Pulmonary artery endothelial cell (primary cell): Measurements from ENCODE around the gene RASGRP4. TPM values are rescaled to one million over a fixed set of nuclear protein-coding genes. Genes with fewer than 3 reads are reported as not detected.

Experiments
- DNase-seq: peaks from one replicate; pipeline ENCODE4 v3.0.0-alpha.2; 2011; ENCODE audit warnings: low read depth, low spot score
- total RNA-seq: library from RNA; depleted of rRNA; stranded (reverse); fragments of >200 nt; gene quantifications from 2 replicates; pipeline ENCODE4 v1.2.3, GENCODE V29; 2014

Gene RASGRP4
- total RNA-seq, 1 donor from 2014 or later, result not detected

DNA sequence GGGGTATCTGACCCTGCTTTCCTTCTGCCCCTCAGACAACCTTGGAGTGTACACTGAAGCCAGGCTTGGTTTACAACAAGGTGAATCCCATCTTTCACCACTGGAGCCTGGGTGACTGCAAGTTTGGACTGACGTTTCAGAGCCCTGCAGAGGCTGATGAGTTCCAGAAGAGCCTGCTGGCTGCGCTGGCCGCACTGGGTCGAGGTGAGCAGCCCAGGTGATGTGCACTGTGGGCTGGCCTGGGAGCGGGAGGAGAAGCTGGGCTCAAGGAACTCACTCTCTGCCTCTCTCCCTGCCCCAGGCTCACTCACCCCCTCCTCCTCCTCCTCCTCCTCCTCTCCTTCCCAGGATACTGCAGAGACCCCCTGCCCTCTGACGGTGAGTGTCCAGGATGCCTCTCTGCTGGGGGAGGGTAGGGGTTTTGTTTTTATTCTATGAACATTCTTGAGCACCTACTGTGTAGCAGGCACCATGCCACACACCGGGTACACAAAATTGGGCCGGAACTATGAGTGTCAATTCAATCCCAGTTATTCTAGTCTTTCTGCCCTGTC is 34.0 kb downstream of the RASGRP4 start:
- no peak for DNase-seq

DNA sequence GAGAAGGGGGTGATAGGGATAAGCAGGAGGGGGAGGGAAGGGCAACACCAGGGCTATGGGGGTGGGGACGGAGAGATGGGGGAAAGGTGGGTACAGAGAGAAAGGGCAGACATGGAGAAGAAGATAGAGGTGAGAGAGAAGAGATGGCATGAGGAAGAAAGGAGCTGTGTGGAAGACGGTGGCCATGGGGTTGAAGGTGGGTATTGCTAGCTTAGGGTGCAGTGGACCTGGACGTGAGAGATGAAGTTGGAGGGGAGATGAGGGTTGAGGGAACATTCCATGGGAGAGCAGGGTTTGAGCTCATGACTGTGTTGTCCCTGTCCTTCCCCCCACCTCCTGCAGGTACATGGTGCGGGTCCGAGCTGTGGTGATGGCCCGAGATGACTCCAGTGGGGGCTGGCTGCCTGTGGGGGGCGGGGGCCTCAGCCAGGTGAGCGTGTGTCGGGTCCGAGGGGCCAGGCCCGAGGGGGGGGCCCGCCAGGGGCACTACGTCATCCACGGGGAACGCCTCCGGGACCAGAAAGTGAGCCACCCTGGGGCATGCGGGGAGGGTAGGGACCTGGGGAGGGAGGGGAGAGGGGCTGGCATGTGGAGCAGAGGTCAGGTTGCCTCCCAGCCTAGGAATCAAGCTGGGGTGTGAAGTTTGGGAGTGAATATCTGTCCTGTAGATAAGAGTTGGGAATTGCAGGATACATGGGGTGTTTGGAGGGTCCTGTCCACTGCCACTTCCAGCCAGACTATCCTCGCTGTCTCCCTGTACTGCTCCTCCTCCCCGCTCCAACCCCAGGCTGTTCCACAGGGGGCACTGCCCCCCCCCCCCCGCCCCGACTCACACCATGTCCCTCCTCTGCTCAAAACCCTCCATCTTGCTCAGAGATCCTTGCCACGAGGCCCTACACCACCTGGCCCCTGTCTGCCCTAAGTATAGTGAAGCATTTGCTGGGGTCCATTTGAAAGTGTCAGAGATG is 35.8 kb downstream of the RASGRP4 start:
- no peak for DNase-seq

DNA sequence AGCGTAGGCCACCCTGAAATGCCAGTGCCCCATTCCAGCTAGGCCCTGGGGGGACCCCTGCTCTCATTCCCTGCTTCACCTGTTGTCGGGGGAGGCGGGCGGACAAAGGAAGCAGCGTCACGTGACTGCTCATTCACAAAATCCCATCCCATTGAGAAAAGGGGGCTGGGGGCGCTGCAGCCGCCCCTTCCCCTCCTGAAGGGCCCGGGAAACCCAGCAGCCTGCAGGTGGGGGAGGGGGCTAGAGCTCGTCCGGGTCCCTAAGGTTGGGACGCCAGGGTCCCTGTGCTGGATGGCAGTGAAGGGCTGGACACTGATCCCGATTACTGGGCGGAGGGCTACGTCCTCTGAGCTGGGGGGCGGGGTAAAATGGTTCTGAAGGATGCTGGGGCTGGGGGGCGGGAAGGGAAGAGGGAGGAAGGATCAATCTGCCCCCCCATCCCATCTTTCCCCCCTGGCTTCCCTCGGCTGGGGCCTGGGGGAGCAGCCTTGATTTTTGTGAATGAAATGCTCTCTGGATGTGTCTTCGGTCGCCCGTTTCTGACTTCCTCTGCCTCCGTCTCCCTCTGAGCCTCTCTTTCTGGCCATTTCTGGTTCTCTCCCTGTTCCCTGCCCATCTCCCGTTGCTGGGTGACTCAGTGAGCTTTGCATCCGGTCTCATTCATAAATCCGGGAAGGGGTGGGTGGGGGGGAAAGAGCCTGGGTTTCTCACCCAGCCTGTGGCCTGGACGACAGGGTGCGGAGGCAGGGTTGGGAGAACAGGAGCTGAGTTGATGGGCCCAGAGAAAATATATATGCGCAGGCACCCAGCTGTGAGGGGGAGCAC is 36.7 kb downstream of the RASGRP4 start:
- peak; percentile 45 for DNase-seq

DNA sequence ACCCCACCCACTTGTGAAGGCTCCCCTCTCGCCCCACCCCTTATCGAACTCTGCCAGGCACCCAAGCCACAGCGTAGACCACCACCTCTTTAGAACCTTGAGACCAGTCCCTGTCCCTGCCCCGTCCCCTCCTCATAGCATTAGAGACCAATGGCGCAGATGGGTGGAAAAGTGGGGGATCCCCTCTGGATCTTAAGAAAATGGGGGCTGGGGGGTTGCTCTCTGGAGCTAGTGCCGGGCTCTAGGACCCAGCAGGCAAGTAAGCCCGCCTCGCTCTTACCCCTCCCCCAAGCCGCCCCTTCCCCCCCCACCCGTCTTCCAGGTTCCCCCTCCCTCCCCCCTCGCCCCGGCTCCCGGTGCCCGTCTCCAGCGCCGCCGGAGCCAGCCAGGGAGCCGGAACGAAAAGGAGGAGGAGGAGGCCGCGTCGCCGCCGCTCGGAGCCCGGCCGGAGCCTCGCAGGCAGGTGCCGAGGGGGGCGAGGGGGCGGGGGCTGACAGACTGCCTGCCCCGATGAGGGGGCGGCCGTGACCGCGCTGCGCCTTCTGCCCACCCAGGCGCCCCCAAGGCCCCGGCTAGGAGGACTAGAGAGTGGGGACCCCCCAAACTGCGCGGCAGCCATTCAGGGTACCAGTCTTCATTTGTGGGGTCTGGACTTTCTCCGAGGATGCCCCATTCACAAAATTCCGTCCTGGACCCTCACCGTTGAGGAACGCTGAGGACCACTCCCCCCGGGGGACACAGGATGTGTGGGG is 37.5 kb downstream of the RASGRP4 start, which contains the start of gene SPRED3:
Gene SPRED3, plus strand, starts transcription at position 349 of the 752 bp plus-strand sequence. CDS start 1,606 bp downstream, outside the sequence.
- DNase-seq, result peak; percentile 22

DNA sequence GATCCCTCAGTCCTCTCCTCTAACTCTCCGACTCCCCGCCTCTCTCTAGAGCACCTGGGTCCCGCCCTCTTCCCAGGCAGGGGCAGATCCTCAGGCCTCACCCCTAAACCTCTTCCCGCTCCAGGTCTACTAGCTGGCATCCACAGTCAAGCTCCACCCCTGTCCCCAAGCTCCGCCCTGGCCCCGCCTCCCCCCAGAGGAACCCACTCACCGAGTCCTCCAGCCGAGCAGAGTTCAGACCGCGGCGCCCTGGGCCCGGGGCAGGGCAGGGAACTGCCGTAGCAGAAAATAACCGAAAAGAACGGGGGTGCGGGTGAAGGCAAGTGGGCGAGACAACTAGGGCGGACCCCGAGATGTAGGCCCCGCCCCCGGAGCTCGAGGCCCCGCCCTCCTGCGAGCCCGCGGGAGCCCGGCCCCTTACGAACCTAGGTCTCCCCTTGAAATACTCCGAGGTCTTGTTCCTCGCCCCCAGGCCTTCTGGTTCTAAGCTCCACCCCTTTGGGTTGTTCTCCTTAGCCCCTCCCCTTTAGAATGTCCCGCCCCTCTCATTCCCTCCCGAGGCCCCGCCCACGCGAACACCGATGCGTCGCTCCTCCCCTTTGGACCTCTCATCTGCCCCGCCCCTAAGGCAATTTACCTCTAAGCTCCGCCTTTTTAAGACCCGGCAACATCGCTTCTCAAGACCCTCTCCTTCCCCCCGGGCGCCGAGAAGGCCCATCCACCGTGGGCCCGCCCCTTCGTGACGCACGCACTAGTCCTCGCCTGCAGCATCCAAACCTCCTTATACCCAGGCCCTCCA is 38.3 kb downstream of the RASGRP4 start, which contains the start of gene GGN:
Gene GGN, minus strand, starts transcription at position 485 of the 799 bp plus-strand sequence. CDS start 773 bp downstream, outside the sequence.
- DNase-seq, result peak; percentile 81

DNA sequence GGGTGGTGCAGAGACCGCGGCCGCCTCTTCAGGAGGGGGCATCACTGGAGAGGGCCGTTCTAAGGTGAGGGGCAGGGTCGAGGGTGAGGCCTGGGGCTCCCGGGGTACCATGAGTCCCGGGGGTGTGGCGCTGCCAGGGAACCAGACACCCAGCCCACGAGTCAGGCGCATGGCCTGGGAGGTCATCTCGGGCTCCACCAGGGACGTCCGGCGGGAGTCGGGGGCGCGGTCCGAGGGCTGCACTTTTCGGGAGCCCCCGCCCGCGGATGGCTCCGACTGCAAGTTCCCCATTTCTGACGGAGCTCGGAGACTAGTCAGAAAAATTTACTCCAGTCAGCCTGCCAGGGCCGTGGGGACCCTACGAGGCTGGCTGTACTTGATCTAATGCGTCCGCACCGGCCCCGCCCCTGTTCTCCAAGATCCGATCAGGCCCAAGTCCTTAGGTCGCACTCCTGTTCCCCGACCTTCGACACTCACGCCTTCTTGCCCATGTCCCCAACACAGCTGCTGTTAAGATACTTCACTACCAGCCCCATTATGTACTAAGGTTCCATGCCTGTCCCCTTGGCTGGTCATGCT is 39.0 kb downstream of the RASGRP4 start:
- no peak for DNase-seq

DNA sequence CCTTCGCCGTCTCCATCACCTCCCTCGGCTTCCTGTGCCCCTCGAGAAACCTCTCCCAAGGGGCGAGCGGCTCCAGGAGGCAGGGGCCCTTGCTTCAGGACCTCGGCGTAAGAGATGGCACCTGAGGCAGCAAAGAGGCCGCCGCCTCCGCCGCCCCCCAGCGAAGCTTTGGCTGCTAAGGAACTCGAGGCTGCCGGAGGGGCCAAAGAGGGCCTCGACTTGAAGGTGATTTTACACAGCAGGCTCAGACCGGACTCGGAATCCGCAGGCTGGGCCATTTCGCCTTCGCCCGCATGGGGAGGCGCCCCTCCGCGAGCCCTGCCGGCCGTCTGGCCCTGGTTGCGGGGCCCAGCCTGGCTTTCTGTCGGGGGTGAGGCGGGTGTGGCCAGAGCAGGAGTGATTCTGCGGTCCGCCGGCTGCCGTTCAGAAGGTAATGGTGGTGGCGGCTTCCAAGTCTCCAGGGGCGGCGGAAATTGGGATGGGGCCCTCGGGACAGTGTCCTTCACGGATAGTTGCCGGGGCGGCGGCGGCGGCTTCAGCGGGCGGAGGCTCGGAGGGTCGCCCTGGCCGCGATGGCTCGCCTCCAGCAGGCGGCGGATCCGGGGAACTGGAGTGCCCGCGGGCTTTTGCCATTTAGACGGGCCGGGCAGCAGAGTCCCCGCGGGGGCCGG is 39.6 kb downstream of the RASGRP4 start:
- DNase-seq, result no peak

DNA sequence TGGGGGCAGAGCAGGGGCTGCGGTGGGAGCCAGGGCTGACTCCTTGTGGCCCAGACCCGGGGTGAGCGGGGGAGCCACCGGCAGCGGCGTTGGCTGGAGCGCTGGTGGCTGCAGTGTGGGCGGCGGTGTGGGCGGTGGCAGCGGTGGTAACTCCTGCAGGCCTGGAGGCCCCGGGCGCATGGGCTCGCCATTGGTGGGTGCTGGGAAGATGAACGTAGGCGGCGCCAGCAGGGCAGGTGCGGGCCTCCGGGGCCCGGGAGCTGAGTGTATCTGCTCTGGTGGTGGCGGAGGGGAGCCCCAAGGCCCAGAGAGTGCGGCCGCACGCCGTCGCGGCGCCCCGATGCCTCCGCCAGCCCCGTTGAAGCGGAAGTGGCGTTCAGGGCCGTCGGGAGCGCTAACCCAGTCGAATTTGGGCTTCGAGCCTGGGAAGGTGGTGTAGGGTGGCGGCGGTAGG is 40.2 kb downstream of the RASGRP4 start:
- no peak for DNase-seq

DNA sequence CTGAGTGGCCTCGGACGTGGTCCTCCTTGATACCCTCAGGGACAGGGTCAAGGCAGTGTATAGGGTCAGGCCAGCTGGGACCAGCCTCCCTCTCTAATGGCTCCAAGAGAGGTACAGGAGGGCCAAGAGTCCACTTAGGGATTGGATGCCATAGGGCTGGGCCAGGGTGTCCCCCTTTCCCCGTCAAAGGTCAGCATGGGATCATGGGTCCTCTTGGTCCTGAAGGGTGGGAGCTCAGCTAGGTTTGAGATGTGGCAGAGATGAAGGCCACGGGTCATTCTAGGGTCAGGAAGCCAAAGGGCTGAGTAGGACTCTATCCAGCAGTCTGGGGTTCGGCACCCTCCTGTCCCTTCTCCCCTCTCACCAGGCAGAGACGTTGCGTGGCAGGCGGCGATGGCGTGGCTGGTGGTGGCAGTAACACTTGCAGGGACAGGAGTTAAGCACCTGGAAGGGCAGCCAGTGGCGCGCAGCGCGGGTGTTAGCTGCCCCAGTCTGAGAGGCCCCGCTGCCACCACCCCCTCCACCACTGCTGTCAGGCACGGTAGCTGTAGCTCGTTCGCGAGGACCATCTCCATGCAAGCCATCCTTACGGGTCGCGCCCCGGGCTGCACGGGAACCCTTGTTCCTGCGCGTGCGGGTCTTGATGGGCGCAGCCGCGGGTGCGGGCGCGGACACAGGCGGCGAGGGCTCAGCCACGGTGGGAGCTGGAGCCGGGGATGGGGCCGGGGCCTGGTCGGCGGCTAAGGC is 40.8 kb downstream of the RASGRP4 start:
- no peak for DNase-seq

DNA sequence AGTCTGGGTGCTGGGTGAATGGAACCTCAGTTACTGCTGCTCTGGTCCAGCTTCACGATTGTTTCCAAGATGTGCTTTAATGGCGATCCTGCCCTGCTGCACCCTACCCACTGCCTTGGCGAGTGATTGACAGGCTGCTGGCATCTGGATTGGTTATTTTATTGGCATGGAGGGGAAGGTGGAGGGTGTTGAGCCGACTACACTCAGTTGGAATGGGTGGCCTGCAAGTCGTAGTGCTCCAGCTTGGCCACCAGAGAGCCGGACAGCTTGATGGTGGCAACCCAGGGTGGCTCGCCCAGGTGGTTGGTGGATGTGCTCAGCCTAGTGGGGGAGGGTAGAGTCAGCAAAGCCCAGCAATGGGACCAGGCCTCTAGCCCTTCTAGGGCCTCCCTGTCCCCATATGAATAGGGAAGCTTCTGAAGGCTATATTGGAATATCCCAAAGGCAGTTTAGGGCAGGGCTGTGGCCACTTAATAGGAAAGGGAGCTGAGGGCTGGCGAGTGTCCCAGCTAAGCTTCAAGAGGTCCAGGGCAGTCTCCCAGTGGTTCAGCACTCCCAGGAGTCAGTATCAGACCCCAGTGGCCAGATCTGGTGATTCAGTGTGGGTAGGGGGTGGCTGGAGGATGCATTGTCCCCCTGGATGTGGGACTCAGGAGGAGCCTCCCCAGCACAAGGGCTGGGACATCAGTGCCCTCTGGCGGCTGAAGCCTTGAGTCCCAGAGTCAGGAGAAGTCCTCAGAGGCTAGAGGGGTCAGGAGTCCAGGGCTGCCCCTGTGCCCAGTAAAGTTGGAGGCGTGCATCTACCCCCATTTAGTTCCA is 41.6 kb downstream of the RASGRP4 start:
- no peak for DNase-seq

DNA sequence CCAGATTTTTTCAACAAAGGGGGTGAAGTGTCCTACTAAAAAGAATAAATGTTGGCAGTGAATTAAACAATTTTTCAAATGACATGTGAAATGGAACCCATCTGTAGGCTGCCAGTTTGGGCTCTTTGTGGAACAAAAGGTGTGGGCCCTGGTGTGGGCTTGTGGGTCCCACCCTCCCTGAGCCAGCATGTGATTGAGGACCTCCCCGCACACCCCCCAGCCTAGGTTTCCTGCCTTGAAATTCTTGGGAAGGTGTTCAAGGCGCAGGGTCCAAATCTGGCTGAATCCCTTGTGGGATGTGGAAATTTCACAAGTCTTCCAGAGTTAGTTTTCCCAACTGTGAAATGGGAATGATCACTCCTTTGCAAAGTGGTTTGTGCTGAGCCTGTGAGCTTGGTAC is 42.3 kb downstream of the RASGRP4 start:
- no peak for DNase-seq

DNA sequence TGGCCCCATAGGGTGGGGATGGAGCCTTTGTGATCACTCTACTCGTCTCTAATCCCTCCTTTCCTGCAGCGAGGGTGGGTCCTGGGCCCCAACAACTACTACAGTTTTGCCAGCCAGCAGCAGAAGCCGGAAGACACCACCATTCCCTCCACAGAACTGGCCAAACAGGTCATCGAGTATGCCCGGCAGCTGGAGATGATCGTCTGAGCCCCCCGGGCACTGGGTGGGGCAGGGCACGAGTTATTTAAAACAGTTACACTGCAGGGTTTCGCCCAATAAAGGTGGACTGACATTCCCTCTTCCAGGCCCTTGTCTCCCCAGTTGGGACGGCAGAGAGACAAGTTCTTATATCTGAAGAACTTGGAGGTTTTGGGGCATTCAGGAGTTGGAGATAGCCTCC is 42.8 kb downstream of the RASGRP4 start:
- DNase-seq, result no peak

DNA sequence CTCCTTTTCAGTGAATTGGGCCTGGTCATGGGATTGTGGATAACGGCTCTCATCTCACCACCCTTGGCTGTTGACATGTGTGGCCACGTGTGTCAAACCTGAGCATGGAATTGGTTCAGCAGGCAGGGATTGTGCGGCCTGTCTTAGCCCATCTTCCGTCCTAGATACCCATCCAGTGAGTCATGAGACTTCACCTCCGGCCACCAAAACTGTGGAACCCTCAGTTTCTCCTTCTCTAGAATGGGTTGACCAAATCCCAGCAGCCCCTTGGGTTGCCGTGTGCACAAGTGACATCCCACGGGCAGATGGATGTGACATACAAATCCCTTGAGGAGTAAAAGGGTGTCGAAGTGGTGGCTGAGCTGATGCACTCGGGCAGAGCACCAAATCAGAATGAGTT is 44.9 kb downstream of the RASGRP4 start:
- no peak for DNase-seq

DNA sequence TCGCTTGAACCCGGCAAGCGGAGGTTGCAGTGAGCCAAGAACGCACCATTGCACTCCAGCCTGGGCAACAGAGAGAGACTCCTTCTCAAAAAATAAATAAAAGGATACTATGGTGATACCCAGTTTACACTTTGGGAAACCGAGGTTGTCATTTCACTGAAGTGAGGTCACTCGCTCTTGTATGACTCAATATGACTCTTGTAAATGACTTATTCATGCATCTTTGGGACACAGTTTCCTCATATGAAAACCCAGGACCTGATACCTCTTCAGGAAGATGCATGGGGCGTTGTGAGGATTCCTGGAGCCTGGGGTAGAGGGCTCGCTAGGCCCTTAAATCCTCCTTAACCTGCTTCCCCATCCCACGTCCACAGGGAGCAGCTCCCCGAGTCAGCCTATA is 47.2 kb downstream of the RASGRP4 start:
- no peak for DNase-seq

DNA sequence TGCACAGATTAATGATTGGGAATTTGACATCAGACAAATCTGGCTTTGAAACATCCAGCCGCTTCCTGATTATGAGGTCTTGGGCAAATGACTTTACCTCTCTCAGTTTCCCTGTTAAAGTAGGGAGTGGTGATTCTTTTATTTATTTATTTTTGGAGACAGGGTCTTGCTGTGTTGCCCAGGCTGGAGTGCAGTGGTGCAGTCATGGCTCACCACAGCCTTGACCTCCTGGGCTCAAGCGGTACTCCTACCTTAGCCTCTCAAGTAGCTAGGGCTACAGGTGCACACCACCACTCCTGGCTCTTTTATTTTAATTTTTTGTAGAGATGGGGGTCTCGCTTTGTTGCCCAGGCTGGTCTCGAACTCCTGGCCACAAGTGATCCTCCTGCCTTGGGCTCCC is 49.0 kb downstream of the RASGRP4 start:
- no peak for DNase-seq

DNA sequence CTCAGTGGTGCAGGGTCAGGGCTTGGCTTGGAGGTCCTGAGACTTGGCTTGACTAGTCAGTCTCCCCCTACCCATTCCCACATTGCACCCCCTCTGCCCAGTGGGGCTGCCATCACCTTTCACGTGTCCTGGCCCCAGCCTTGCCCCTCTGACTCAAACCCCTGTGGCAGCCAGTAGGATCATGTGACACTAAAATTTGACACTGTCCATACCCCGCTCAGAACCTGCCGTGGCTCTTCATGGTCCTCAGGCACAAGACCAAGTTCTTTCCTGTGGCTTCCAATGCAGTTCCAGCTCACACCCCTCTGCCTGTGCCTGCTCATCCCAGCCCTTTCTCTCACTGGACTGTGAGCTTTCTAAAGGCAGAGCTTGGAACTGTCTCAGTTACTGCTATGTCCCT is 49.4 kb downstream of the RASGRP4 start:
- no peak for DNase-seq

DNA sequence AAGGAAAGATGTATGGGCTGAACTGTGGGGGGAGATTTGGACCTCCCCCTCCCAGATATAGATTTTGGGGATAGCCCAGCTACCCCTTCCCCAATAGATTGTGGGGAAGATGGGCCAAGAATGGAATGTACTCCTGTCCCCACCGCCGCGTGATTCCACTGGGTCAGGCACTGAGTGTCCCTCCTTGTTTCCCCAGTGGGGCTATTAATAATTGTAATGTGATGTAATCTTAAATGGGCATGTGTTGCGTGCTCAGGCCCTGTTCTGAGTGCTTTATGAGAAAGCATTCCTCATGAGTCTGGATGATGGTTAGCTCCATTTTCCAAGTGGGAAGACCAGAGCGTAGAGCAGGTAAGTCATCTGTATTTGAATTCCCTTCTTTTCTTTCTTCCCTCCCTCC is 50.3 kb downstream of the RASGRP4 start:
- DNase-seq, result no peak

DNA sequence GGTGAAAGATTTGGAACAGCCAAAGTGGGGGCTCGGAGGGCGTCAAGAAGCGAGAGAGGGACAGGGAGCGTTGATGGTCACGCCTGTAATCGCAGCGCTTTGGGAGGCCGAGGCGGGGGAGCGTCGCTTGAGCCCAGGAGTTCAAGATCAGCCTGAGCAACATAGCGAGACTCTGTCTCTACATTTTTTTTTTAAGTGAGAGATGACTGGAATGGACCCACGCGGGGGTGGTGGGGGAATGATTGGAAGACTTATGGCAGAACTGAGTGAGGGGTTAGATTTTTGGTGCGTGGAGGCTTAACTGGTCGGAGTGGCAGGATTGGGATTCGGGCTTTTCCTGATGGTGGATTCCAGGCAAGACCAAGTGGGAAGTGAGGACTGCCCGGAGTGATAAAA is 50.9 kb downstream of the RASGRP4 start:
- DNase-seq, result no peak
